ENCODE data around the gene RC3H1.

The RC3H1 gene

GRCh38 chr1:173886746-173887611 lies 135.2 kb downstream of the RC3H1 start:
- no peak for TF ChIP-seq CTCF (IDR thresholded peaks at IDR 0.05; ENCODE audit: borderline replicate concordance, control extremely low read depth, extremely low read depth, insufficient read depth, missing control alignments)
- in situ Hi-C loops (cut with MboI; ENCODE audit: low sequenced_read_pairs, unreplicated experiment), result no loop called here
- no peak for DNase-seq (ENCODE audit: low spot score)

GRCh38 chr1:173884701-173885100 lies 137.5 kb downstream of the RC3H1 start:
- in situ Hi-C loops (cut with MboI; ENCODE audit: low sequenced_read_pairs, unreplicated experiment), result no loop called here
- DNase-seq (ENCODE audit: low spot score), result no peak
- no peak for TF ChIP-seq CTCF (IDR thresholded peaks at IDR 0.05; ENCODE audit: borderline replicate concordance, control extremely low read depth, extremely low read depth, insufficient read depth, missing control alignments)
